H1 (cell line): ENCODE data around the gene DLAT. TPM values are rescaled to one million over a fixed set of nuclear protein-coding genes. Genes with fewer than 3 reads are reported as not detected.

Experiments used
- CTCF ChIA-PET: fragments of 300-600 bp; sonication (Branson Sonifier 250); formaldehyde crosslinking; loops from one replicate; lab custom pipeline; 2021; ENCODE audit not compliant: partially characterized antibody; lab: Charles Lee
- POLR2A ChIA-PET: fragments of 300-600 bp; sonication (Branson Sonifier 250); formaldehyde crosslinking; loops from one replicate; lab custom pipeline; 2021; ENCODE audit warnings: inconsistent platforms; ENCODE audit not compliant: partially characterized antibody; lab: Charles Lee
- DNase-seq, 2 experiments: peaks; one replicate each; pipeline versions ENCODE4 v3.0.0 to v3.0.0-alpha.2; 2010 to 2022; ENCODE audit warnings: low spot score in 2 of 2, low read depth in 1 of 2, mixed read lengths in 1 of 2
- FAIRE-seq: peaks from 2 replicates; lab custom pipeline; 2011; peaks lifted over from hg19 to GRCh38; lab: Jason Lieb, UNC
- H2AFZ ChIP-seq: 2 replicates; pipeline ENCODE4 v1.8.1; 2012; ENCODE audit warnings: low read length, inconsistent platforms
- H2AK5ac ChIP-seq: 2 replicates; pipeline ENCODE4 v1.6.1; 2013; ENCODE audit warnings: low read depth, low read length
- H2BK120ac ChIP-seq: replicated peaks from 2 replicates; pipeline ENCODE3; 2013; ENCODE audit warnings: low read depth, low read length, inconsistent platforms
- H2BK12ac ChIP-seq: 2 replicates; pipeline ENCODE4 v1.6.1; 2013; ENCODE audit warnings: low read depth, low read length
- H2BK15ac ChIP-seq: 2 replicates; pipeline ENCODE4 v1.6.1; 2013; ENCODE audit warnings: low read length
- H2BK20ac ChIP-seq: 2 replicates; pipeline ENCODE4 v1.6.1; 2013; ENCODE audit warnings: low read length
- H2BK5ac ChIP-seq: 2 replicates; pipeline ENCODE4 v1.6.1; 2013; ENCODE audit warnings: low read depth, low read length
- H3K14ac ChIP-seq: 2 replicates; pipeline ENCODE4 v1.6.1; 2013; ENCODE audit warnings: inconsistent platforms; ENCODE audit not compliant: insufficient read length
- H3K18ac ChIP-seq: 2 replicates; pipeline ENCODE4 v1.6.1; 2013; ENCODE audit warnings: low read length; ENCODE audit errors: extremely low read depth
- H3K23ac ChIP-seq: 2 replicates; pipeline ENCODE4 v1.6.1; 2013; ENCODE audit warnings: inconsistent platforms; ENCODE audit not compliant: insufficient read length
- H3K23me2 ChIP-seq: 2 replicates; pipeline ENCODE4 v1.6.1; 2013; ENCODE audit warnings: low read depth, low read length
- H3K27ac ChIP-seq: 2 replicates; pipeline ENCODE4 v1.6.1; 2011; ENCODE audit warnings: low read depth, low read length, inconsistent platforms
- H3K27me3 ChIP-seq, 4 experiments: replicated peaks in 1 of 4; 1 replicate in 1 of 4; 2 replicates in 3 of 4; pipeline versions ENCODE4 v1.6.1 to v1.8.1; 2011 to 2013; ENCODE audit warnings: low read length in 3 of 4, mild to moderate bottlenecking in 3 of 4, inconsistent platforms in 2 of 4, mixed read lengths in 2 of 4, moderate library complexity in 1 of 4; ENCODE audit not compliant: control insufficient read depth in 3 of 4, insufficient read depth in 3 of 4; ENCODE audit errors: extremely low read depth in 1 of 4
- H3K36me3 ChIP-seq, 4 experiments: 2 replicates each; pipeline versions ENCODE4 v1.6.1 to v1.8.1; 2011 to 2013; ENCODE audit warnings: mild to moderate bottlenecking in 4 of 4, low read length in 3 of 4, moderate library complexity in 2 of 4, control low read depth in 1 of 4, inconsistent platforms in 1 of 4; ENCODE audit not compliant: insufficient read depth in 4 of 4, control insufficient read depth in 2 of 4
- H3K4ac ChIP-seq: replicated peaks from 2 replicates; pipeline ENCODE3; 2013; ENCODE audit warnings: low read length, low read depth, mixed read lengths, inconsistent platforms; ENCODE audit not compliant: insufficient read length
- H3K4me1 ChIP-seq, 4 experiments: replicated peaks in 1 of 4; 1 replicate in 1 of 4; 2 replicates in 3 of 4; pipeline versions ENCODE4 v1.6.1 to v1.8.1; 2011 to 2013; ENCODE audit warnings: low read length in 3 of 4, inconsistent platforms in 2 of 4, mixed read lengths in 1 of 4; ENCODE audit not compliant: insufficient read depth in 4 of 4, control insufficient read depth in 3 of 4
- H3K4me2 ChIP-seq, 2 experiments: 2 replicates each; pipeline versions ENCODE4 v1.6.1 to v1.8.1; 2011 to 2013; ENCODE audit warnings: low read depth in 2 of 2, low read length in 2 of 2, control low read depth in 1 of 2, inconsistent platforms in 1 of 2, mild to moderate bottlenecking in 1 of 2; ENCODE audit not compliant: insufficient read depth in 1 of 2
- H3K4me3 ChIP-seq, 4 experiments: fragments of 200-600, 300-600 bp in 1 of 4; sonication (generic), shearing (Covaris generic), sonication (Bioruptor Twin) in 1 of 4; 2 replicates each; pipeline versions ENCODE4 v1.5.1 to v1.8.1; 2011 to 2016; ENCODE audit warnings: low read length in 4 of 4, low read depth in 3 of 4, control low read depth in 2 of 4, inconsistent platforms in 2 of 4, mild to moderate bottlenecking in 2 of 4, mixed read lengths in 1 of 4, moderate library complexity in 1 of 4; ENCODE audit not compliant: insufficient read depth in 2 of 4; ENCODE audit errors: extremely low read depth in 1 of 4
- H3K56ac ChIP-seq: replicated peaks from 2 replicates; pipeline ENCODE3; 2013; ENCODE audit warnings: low read depth, mild to moderate bottlenecking, mixed read lengths, low read length, inconsistent platforms; ENCODE audit not compliant: insufficient read length
- H3K79me1 ChIP-seq: 2 replicates; pipeline ENCODE4 v1.6.1; 2013; ENCODE audit warnings: low read depth, low read length, control low read depth
- H3K79me2 ChIP-seq, 2 experiments: 2 replicates each; pipeline versions ENCODE4 v1.6.1 to v1.8.1; 2012 to 2013; ENCODE audit warnings: low read length in 2 of 2, mild to moderate bottlenecking in 2 of 2, inconsistent platforms in 1 of 2; ENCODE audit not compliant: insufficient read depth in 2 of 2, control insufficient read depth in 1 of 2
- H3K9ac ChIP-seq, 4 experiments: replicated peaks in 1 of 4; 1 replicate in 1 of 4; 2 replicates in 3 of 4; pipeline versions ENCODE4 v1.6.1 to v1.8.1; 2011 to 2013; ENCODE audit warnings: low read depth in 3 of 4, low read length in 3 of 4, control low read depth in 2 of 4, mild to moderate bottlenecking in 2 of 4, moderate library complexity in 2 of 4, inconsistent platforms in 1 of 4; ENCODE audit errors: extremely low read depth in 1 of 4
- H3K9me3 ChIP-seq, 2 experiments: 2 replicates each; pipeline versions ENCODE4 v1.6.1 to v1.8.1; 2012 to 2013; ENCODE audit warnings: mild to moderate bottlenecking in 2 of 2, moderate library complexity in 2 of 2, control low read depth in 1 of 2, inconsistent platforms in 1 of 2, low read depth in 1 of 2, low read length in 1 of 2, mixed read lengths in 1 of 2; ENCODE audit not compliant: insufficient read depth in 2 of 2
- H4K20me1 ChIP-seq, 2 experiments: replicated peaks in 1 of 2; 2 replicates each; pipeline versions ENCODE3 to v1.8.1; 2011 to 2013; ENCODE audit warnings: inconsistent platforms in 2 of 2, low read length in 2 of 2, mild to moderate bottlenecking in 1 of 2; ENCODE audit not compliant: insufficient read depth in 2 of 2, control insufficient read depth in 1 of 2
- H4K5ac ChIP-seq: 2 replicates; pipeline ENCODE4 v1.6.1; 2013; ENCODE audit warnings: low read length, low read depth, mixed read lengths, inconsistent platforms; ENCODE audit not compliant: insufficient read length
- H4K8ac ChIP-seq: 2 replicates; pipeline ENCODE4 v1.8.0; 2013; ENCODE audit warnings: mild to moderate bottlenecking, moderate library complexity, low read length, inconsistent platforms; ENCODE audit not compliant: insufficient read depth; ENCODE audit errors: extremely low read depth
- H4K91ac ChIP-seq: replicated peaks from 2 replicates; pipeline ENCODE3; 2013; ENCODE audit warnings: low read length, mixed read lengths, inconsistent platforms; ENCODE audit not compliant: insufficient read length
- BRCA1 ChIP-seq: IDR thresholded peaks from 2 replicates; pipeline ENCODE4 v1.6.1; 2012; ENCODE audit warnings: low read depth, low read length, improper control_type of control experiment
- CBX8 ChIP-seq: fragments of 300-800, 300-1000 bp; sonication (generic); IDR thresholded peaks from 2 replicates; pipeline ENCODE4 v1.7.1; 2016; ENCODE audit warnings: low read depth, low read length, borderline replicate concordance
- CEBPB ChIP-seq: IDR thresholded peaks from 2 replicates; pipeline ENCODE4 v1.6.1; 2012; ENCODE audit warnings: low read depth, low read length
- CHD1 ChIP-seq: IDR thresholded peaks from 2 replicates; pipeline ENCODE4 v1.6.1; 2012; ENCODE audit warnings: low read depth, low read length, improper control_type of control experiment
- CHD2 ChIP-seq: IDR thresholded peaks from 2 replicates; pipeline ENCODE4 v1.6.1; 2012; ENCODE audit warnings: low read length, improper control_type of control experiment
- HDAC2 ChIP-seq, 2 experiments: fragments of 300-600 bp in 1 of 2; sonication (generic) in 1 of 2; IDR thresholded peaks; 2 replicates each; pipeline ENCODE4 v1.6.1; 2011 to 2012; ENCODE audit warnings: low read depth in 2 of 2, low read length in 2 of 2, mild to moderate bottlenecking in 2 of 2, moderate library complexity in 2 of 2, borderline replicate concordance in 1 of 2, inconsistent platforms in 1 of 2
- KDM1A ChIP-seq: fragments of 200-600, 300-600 bp; sonication (generic); IDR thresholded peaks from 2 replicates; pipeline ENCODE4 v1.7.1; 2016; ENCODE audit warnings: mild to moderate bottlenecking, low read length, borderline replicate concordance
- KDM5A ChIP-seq: fragments of 200-600 bp; IDR thresholded peaks from 2 replicates; pipeline ENCODE4 v1.7.1; 2012; ENCODE audit warnings: mild to moderate bottlenecking, low read length, inconsistent platforms, mixed read lengths
- SP2 ChIP-seq: IDR thresholded peaks from 2 replicates; pipeline ENCODE4 v1.6.1; 2012; ENCODE audit warnings: mild to moderate bottlenecking, low read length, inconsistent platforms
- SP4 ChIP-seq: IDR thresholded peaks from 2 replicates; pipeline ENCODE4 v1.6.1; 2012; ENCODE audit warnings: low read length, inconsistent platforms
- SRF ChIP-seq: IDR thresholded peaks from 2 replicates; pipeline ENCODE4 v1.6.1; 2011; ENCODE audit warnings: mild to moderate bottlenecking, low read depth, low read length, moderate library complexity
- TAF1 ChIP-seq: IDR thresholded peaks from 2 replicates; pipeline ENCODE4 v1.6.1; 2011; ENCODE audit warnings: mild to moderate bottlenecking, low read depth, low read length
- TCF12 ChIP-seq: IDR thresholded peaks from 2 replicates; pipeline ENCODE4 v1.6.1; 2011; ENCODE audit warnings: low read depth, mild to moderate bottlenecking, low read length
- TEAD4 ChIP-seq: IDR thresholded peaks from 2 replicates; pipeline ENCODE4 v1.6.1; 2012; ENCODE audit warnings: low read depth, low read length, inconsistent platforms, mixed read lengths
- ZNF274 ChIP-seq: IDR thresholded peaks from 2 replicates; pipeline ENCODE4 v1.7.0; 2012; ENCODE audit warnings: low read length, borderline replicate concordance; ENCODE audit errors: extremely low read depth
- WGBS, 2 experiments: shearing (Covaris generic) in 1 of 2; methylation state at CpG; one replicate each; pipeline versions ENCODE4 v1.1.6 to v1.1.7; 2013 to 2015; ENCODE audit warnings: low lambda C conversion rate in 2 of 2, mixed read lengths in 2 of 2, inconsistent platforms in 1 of 2, low coverage in 1 of 2, missing lambda C conversion rate in 1 of 2; ENCODE audit not compliant: insufficient replicate concordance in 2 of 2, insufficient coverage in 1 of 2, insufficient read length in 1 of 2; ENCODE audit errors: extremely low coverage in 1 of 2, missing lambda C conversion rate in 1 of 2; 5-methylcytosine and 5-hydroxymethylcytosine counted together
- polyA plus RNA-seq, 7 experiments: library from polyadenylated mRNA; depleted of rRNA in 3 of 7; stranded (reverse) in 5 of 7; unstranded in 2 of 7; fragments of >200 nt in 5 of 7; fragments of 200-250 nt in 2 of 7; gene quantifications; 1 replicate in 5 of 7; 2 replicates in 1 of 7; 4 replicates in 1 of 7; pipeline versions ENCODE4 v1.2.1 to v1.2.3, GENCODE V29; 2011 to 2013; ENCODE audit warnings: missing spikeins in 2 of 7, mixed read lengths in 2 of 7
- total RNA-seq: library from RNA; stranded (reverse); fragmentation: NEBNext Ultra II Directional; extraction: Animal tissue kit (Norgen Biotek cat#: 25700); gene quantifications from 2 replicates; pipeline ENCODE4 v1.2.1, GENCODE V29; 2021

The DLAT gene
- total and polyA plus RNA-seq, 2 of the 8 experiments (the other 6 are each of a cell fraction or from before 2014, with no cell fraction given) = 23.1 to 66.2 TPM

DNA sequence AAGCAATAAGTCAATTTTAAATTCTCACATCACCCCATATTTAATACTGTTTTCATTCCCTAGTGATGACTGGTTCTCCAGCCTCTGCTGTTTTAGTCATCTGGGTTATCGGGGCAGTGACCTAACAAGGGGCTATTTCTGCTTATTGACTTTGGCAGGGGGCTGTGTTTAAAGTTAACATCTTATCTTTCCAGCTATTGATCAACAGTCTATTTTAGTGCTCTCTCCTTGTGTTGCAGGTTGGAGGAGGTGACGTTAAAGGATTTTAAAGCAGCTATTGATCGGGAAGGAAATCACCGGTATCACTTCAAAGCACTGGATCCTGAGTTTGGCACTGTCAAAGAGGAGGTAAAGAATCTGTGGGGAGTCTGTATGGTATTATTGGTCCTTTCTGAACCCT, 7.7 kb upstream of the DLAT start:
- Histone ChIP-seq H3K18ac (no peak overlapping the region), H3K14ac (no peak overlapping the region), H2BK12ac (no peak overlapping the region), H4K5ac (no peak overlapping the region), H3K9ac (no peak overlapping the region), H3K4me1 (no peaks in the 10 kb centered on the region), H4K8ac (no peak overlapping the region), H2AK5ac (no peak overlapping the region), H2BK120ac (no peak overlapping the region), H2BK15ac (no peak overlapping the region), H3K79me1 (no peaks in the 10 kb centered on the region), H3K23me2 (no peaks in the 10 kb centered on the region), H2BK5ac (no peak overlapping the region), H2BK20ac (no peak overlapping the region), H3K36me3 (peaks cover 3 to 19% (median 9%) of the 10 kb centered on the region in 4 experiments; a peak in 5 of 8 replicates), H3K23ac (no peak overlapping the region), H3K9me3 (no peaks in the 10 kb centered on the region), H3K56ac (no peak overlapping the region), H3K79me2 (no peaks in the 10 kb centered on the region), H3K27me3 (no peaks in the 10 kb centered on the region), H2AFZ (no peak overlapping the region), H4K91ac (no peak overlapping the region), H3K4me2 (no peak overlapping the region), H3K4me3 (no peak overlapping the region), H3K4ac (no peak overlapping the region), H3K27ac (no peak overlapping the region), H4K20me1 (no peaks in the 10 kb centered on the region)
- POLR2A ChIA-PET = no interaction called here
- whole genome bisulfite sequencing, 2 experiments = 94% methylated on average over 4 of the region's 4 CpGs; no CpG with 5 or more reads in 1 of the 2 experiments
- no peak for FAIRE-seq
- DNase-seq = no peak
- CTCF ChIA-PET = interaction anchor here (1.6 to 1.7 kb wide), 2 partner anchors 35 to 85 kb away, joined by 4 to 7 read pairs; no protein-coding TSS in a partner anchor
- no peak for TF ChIP-seq SP2
- no peak for TF ChIP-seq CHD2
- no peak for TF ChIP-seq TCF12
- no peak for TF ChIP-seq CEBPB
- TF ChIP-seq HDAC2 (IDR thresholded peaks at IDR 0.05; ENCODE audit: borderline replicate concordance in 1 of 2, low read depth in 2 of 2, low read length in 2 of 2) = no peak
- no peak for TF ChIP-seq BRCA1
- no peak for TF ChIP-seq TAF1
- TF ChIP-seq SP4 = no peak
- no peak for TF ChIP-seq SRF
- no peak for TF ChIP-seq KDM5A
- no peak for TF ChIP-seq TEAD4
- no peak for TF ChIP-seq CBX8
- no peak for TF ChIP-seq ZNF274
- no peak for TF ChIP-seq CHD1
- TF ChIP-seq KDM1A = no peak
